GM21786 (cell line): ENCODE measurements around the gene HSF2.
"Not testable (repeated sequence)": the region's sequence is repeated elsewhere in the genome, so short reads cannot be mapped to it uniquely, and the experiment has no call there.

Experiments
- ATAC-seq: cut with Tn5 transposase; IDR thresholded peaks from one replicate; pipeline ENCODE4 v1.9.1; 2021; ENCODE audit not compliant: unreplicated experiment

HSF2 gene

GRCh38 chr6:122449069-122449468 is 49.6 kb downstream of the HSF2 start:
- no peak for ATAC-seq

- ATAC-seq: no peak
These were observed 53.1 kb downstream of the HSF2 start for GRCh38 chr6:122452509-122452908.

- ATAC-seq: no peak
These were observed 55.2 kb downstream of the HSF2 start for GRCh38 chr6:122454673-122455072.

GRCh38 chr6:122455116-122455515 is 55.7 kb downstream of the HSF2 start:
- not testable (repeated sequence) for ATAC-seq

GRCh38 chr6:122458087-122458486 is 58.6 kb downstream of the HSF2 start:
- no peak for ATAC-seq

- ATAC-seq: no peak
These were observed 59.8 kb downstream of the HSF2 start for GRCh38 chr6:122459240-122459639.

- ATAC-seq: not testable (repeated sequence)
These were observed 60.5 kb downstream of the HSF2 start for GRCh38 chr6:122459865-122460416.

GRCh38 chr6:122461885-122462284 is 62.4 kb downstream of the HSF2 start:
- ATAC-seq: no peak

GRCh38 chr6:122471107-122472021 is 71.9 kb downstream of the HSF2 start, which contains the start of gene SERINC1:
TSS of gene SERINC1 (minus strand) at chr6:122471807. CDS start at chr6:122471737, 70 bp downstream.
- ATAC-seq: peak; percentile 100

- ATAC-seq: peak; percentile 48
These were observed 72.5 kb downstream of the HSF2 start for GRCh38 chr6:122472022-122472340.

GRCh38 chr6:122476131-122476530 is 76.7 kb downstream of the HSF2 start:
- ATAC-seq: no peak

GRCh38 chr6:122482750-122483080 is 83.3 kb downstream of the HSF2 start:
- no peak for ATAC-seq
